Activated CD4-positive, alpha-beta T cell treated with anti-CD3 and anti-CD28 coated beads, Interleukin-10, Interleukin-2, amounts not matched to agents 100 ng/mL and 50 ng/mL, durations not matched to agents 16 hours and 8 hours (primary cell): ENCODE data around the gene RGMB.
A peak's percentile ranks its signal among the peaks of the same experiment; 100 is the strongest.

Experiments
- DNase-seq: peaks from one replicate; pipeline ENCODE4 v3.0.0-alpha.2; 2020

Gene RGMB

DNA sequence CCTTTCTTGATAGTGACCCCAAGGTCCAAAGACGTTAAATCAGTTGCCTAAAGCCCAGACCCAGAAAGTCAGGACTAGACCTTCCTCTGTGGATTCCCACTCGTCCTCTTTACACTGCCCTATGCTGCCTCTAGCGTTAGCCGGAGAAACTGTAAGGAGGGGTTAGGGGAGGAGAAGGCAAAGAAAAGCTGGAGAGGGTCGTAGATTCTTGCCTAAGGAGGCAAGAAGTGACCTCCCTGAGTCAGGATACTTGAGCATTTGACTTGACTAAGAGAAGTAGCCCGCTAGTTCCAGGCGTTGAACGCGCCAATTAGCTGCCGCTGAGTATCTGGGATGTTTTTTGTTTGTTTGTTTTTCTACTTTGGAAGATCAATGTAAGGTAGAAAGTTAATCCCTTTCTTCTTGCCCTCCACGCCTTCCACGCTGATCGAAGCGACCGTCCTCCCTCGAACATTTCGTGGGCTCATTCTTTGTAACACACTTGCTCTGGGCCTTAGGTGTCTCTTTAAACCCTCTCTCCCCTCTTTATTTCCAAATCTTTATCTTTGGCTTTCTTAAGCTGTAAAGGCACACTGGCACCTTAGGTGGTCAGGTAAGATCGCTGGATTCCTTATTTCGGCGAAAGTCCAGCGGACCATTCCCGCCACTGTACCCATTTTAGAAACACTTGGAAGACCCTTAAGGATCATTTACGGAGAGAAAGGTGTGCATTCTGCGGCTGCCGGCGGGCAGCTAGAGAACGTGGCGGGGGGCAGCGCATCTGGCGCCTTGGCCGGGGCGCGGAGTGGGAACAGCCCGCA lies 5.1 kb upstream of the RGMB start:
- DNase-seq = peak; percentile 65

- no peak for DNase-seq
These were observed 4.6 kb upstream of the RGMB start for GRCh38 chr5:98768960-98769209.

DNA sequence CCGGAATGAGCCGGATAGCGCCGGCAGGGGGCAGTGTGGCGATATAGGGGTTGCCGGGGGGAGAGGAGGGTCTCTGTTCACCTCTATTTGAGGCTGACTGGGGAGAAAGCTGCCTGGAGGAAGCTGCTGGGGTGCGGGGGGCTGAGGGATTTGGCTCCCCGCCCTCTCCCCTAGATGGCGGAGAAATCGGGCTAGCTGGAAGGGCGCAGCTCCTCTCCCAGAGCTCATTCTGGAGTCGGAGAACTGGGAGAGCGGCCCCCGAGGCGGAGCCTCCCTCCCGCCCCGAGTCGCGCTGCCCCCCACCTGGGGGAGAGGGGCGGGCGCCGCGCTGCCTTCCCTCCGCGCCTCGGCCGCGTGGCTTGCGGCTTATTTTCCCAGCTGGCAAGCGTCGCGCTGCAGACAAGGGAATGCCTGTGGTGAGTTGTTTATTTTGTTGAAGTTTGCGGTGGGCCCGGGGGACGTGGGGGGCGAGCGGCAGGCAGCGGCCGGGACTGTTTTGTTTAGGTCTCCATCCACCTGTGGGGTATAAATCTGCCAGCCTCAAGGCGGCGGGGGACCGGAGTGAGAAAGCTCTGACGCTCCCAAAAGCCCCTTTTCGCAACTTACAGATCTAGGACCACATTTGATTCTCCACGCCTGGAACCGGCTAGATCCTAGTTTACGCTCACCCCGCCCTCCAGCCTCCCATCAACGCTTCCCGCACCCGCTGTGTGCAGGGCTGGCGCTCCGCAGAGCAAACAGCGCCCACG lies 4.1 kb upstream of the RGMB start:
- peak; percentile 41 for DNase-seq

DNA sequence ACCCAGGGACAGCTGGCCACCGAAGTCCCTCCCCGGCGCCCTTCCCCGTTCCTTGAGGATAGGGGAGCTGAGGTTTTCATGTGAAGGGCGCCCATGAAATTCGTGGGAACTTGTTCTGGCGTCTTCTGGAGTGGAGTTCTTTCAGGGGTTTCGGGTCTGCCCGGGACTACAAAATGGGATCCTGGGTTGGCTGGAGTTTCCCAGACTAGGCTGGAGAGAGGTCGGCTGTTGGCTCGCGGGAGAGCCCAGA lies 3.6 kb upstream of the RGMB start:
- no peak for DNase-seq

DNA sequence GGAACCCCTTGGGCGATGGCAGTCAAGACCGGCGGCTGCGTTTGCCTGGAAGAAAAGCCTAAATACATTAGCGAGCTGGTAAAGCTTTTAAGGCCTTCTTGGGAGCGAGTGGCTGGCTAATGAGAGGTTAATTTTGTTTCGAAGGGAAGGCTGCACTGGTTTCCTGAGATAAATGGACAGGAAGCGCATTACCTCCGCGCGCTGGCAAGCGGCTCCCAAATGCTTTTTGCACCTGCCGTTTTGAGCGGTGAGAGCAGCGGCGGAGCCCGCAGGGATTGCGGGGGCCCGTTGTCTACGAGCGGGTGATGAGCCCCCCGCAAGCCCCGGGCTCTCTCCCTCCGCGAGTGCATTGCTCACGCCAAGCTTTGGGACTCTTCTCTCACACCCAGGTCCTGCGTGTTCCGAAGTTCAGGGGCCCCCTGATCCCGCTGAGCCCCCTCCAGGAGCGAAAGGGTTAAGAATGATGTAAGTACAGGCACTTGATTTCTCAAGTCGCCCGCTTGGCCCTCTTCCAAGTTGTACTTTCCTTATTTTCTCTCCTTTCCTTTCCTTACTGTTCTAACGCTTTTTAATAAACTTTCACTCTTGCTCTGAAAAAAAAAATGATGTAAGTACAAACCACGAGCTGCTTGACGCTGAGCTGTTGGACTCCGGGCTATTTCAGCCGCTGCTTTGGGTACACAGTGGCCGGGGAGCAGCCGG lies 3.1 kb upstream of the RGMB start:
- peak; percentile 10 for DNase-seq

GRCh38 chr5:98770911-98771322 lies 2.5 kb upstream of the RGMB start:
- no peak for DNase-seq

- peak; percentile 82 for DNase-seq
These were observed 1.9 kb upstream of the RGMB start for GRCh38 chr5:98771382-98772109.

DNA sequence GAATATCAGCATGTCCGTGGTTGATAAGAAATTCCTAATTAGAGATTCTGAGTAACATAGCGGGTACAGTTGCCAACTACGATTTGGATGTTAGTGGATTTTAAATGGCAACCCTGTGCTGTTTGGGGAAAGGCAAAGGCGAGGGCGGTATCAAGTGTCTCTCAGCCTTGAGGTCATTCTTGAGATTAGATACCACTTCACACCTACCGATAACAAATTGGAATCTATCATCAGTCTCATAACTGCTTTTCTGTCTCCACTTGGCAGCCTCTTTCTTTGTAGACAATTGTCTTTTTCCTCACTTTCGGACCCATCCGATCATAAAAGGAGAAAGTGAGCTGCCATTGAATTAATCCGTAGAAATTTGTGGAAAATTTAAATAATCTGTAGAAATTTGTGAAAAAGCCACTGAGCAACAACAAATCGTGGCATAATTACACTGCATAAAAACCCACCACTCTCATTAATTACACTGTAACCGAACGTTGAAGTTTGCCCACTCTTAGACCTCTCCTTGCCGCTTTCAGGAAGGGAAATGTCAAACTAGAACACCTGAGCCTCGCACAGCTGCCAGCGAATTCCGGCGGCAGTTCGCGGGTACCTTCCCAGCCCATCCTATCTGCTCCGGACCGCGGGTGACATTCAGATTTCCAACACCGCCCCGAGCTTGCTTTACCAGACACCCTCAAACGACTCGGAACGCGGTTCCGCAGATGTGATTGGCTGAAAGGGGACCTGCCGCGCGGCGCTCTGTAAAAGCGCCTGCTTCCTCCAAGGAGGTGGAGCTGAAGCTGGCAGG lies 849 bp upstream of the RGMB start:
- DNase-seq = peak; percentile 81

DNA sequence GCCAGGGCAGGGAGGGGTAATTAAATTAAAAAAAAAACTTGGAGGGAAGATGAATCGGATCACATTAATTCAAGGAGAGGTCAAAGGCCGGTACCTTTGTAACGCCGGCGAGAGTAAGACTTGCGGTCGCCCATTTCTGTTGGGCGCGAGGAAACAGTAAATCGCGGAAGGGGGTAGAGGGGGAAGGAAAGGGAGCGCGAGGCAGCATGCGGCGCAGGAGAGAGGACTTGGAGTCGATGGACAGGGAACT lies 324 bp upstream of the RGMB start:
- no peak for DNase-seq

GRCh38 chr5:98774192-98775033 lies 950 bp downstream of the RGMB start:
- DNase-seq = peak; percentile 67

- no peak for DNase-seq
These were observed 2.0 kb downstream of the RGMB start for GRCh38 chr5:98775246-98776065.

DNA sequence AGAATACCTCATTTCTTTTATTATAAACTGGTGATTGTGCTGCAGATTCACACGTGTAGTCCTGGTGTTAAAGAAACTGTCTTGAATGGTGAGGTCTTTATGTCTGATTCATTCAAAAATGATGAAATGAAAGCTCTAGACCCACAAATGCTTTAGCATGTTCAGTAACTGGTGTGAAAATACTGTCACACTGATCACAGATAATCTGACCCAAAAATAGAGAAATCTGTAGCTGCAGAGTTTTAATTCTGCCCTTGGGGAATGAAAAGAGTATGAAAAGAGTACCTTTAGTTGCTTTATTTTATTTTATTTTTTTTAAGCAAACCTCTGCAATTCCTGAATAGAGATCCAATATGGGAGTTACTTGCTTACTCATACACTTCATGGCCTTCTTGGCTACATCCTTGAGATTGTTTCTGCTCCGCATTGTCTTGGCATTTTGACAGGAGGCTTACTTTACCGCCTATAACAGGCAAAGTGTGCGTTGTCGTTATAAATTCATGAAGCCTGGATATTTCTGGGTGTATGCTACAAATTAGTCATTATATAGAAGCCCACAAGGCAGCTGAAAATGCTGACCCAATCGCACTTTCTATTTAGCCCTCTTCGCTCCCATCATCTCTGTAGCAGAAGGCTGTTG lies 2.7 kb downstream of the RGMB start:
- no peak for DNase-seq

GRCh38 chr5:98777295-98777694 lies 3.8 kb downstream of the RGMB start:
- no peak for DNase-seq

DNA sequence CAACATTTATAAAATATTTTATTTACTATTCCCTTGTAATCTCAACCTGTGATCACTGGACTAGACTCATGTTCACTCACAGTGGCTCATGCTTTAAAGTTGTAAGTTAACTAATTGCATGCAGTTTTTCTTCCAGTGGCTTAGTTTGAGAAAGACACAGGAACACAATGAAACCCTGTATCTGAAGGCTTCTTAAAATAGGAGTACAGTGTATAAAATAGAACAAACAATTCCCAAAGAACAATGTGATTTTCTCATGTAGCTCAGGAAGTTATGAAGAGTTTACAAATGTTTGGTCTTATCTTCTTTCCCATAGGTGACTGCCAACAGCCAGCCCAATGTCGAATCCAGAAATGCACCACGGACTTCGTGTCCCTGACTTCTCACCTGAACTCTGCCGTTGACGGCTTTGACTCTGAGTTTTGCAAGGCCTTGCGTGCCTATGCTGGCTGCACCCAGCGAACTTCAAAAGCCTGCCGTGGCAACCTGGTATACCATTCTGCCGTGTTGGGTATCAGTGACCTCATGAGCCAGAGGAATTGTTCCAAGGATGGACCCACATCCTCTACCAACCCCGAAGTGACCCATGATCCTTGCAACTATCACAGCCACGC lies 5.9 kb downstream of the RGMB start:
- DNase-seq = no peak

GRCh38 chr5:98780390-98780789 lies 6.9 kb downstream of the RGMB start:
- DNase-seq = no peak

DNA sequence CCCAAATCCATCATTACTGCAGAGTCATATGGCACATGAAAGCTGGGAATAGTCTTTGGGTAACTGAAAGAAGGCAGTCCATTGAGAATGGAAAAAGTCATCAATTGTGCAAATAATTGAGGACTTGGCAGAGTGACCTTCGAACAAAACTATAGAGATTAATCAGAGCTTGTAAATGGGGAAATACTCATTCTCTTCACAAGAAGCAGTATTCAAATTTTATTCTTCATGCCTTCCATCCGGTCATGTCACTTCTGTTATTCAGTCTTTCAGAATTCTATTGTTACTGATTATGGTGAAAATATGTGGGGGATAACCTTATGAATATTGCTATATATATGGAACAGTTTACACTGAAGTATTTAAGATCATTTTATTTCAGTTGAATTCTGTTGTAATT lies 8.1 kb downstream of the RGMB start:
- DNase-seq = no peak

GRCh38 chr5:98781964-98782363 lies 8.5 kb downstream of the RGMB start:
- no peak for DNase-seq

GRCh38 chr5:98783051-98783649 lies 9.7 kb downstream of the RGMB start:
- DNase-seq = no peak

DNA sequence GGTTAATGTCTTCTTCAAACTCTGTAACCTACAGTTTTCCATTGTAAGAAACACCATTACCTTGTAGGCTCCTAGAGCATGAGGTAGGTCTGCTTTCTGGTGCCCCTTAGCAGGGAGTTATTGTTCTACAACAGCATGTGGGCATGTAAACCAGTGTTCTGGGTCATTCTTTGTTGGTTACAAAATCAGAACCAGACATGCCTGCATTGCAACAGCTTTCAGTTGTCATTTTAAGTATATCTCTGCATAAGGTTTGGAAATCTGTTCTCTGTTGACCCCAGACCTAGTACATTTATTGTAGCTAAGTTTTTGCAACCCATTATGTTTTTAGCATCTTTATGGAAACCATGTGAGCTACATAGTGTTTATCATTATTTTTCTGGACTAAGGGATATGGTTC lies 10.9 kb downstream of the RGMB start:
- DNase-seq = no peak

DNA sequence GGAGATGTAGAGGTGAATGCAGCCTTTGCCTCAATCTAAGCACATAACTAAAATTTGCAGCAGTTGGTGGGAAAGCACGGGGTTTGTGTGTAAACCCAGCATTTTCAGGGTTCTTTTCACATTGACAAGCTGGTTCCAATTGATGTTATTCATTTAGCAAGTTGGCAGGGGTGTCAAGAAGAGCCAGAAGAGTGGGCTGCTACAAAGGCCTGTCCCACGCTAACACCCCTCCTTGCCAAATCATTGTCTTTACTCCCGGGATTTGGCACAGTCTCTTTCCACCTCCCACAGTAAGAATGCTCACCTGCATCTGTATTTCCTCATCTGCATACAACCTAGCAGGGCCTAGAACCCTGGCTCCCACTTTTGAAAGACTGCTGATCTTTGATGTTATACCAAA lies 11.8 kb downstream of the RGMB start:
- DNase-seq = no peak
